ENCODE results near the gene ASAH2B.

ASAH2B gene

DNA sequence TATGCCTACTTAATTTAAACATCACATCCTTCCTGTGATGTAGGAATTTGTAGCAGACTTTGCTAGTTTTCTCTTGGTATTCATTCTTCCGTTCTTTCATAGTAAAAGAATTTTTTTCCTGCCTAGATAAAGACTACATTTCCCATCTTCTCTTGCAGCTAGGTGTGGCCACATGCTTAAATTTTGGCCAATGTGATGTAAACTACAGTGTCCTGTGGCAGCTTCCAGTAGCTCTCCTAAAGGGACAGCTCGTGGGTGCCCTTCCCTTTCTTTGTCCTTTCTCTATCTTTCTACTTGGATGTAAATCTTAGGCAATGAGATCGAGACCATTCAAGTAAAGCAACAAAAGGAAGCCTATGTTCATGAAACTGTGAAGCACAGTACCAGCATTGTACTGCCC, 58.6 kb downstream of the ASAH2B start:
- DNase-seq (ENCODE audit: low read depth in 2 of 2) = no peak

- DNase-seq (ENCODE audit: low read depth in 2 of 2) = no peak
Observed at GRCh38 chr10:50799595-50799994, 59.9 kb downstream of the ASAH2B start.

DNA sequence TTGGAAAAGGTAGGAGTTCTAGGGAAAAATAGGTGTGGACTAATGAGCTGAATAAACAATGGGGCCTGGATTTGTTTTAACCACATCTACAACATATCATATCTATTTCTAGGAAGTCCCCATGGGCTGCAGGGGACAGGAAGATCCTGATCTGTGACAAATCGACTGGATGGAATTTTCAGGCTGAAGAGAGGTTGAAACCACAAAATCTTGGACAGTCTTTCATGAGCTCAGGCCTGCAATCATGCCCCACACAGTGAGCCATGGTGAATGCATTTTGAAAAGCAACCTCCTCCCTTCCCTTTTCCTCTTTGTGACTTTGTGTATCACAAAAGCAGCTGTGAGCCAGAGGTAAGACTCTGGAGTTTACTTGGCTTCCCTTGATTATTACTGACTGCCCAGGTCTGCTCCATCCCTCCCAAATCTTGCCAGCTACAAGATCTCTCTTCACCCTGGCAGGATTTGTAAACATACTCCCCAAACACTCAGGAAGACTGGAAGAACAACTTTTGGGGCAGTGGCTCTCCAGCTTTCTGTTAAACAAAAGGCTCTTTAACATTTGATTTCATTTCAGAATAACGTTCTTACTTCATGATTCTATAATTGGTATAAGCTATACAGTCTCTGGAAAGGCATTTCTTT, 66.4 kb downstream of the ASAH2B start:
- no peak for DNase-seq (ENCODE audit: low read depth in 2 of 2)

DNA sequence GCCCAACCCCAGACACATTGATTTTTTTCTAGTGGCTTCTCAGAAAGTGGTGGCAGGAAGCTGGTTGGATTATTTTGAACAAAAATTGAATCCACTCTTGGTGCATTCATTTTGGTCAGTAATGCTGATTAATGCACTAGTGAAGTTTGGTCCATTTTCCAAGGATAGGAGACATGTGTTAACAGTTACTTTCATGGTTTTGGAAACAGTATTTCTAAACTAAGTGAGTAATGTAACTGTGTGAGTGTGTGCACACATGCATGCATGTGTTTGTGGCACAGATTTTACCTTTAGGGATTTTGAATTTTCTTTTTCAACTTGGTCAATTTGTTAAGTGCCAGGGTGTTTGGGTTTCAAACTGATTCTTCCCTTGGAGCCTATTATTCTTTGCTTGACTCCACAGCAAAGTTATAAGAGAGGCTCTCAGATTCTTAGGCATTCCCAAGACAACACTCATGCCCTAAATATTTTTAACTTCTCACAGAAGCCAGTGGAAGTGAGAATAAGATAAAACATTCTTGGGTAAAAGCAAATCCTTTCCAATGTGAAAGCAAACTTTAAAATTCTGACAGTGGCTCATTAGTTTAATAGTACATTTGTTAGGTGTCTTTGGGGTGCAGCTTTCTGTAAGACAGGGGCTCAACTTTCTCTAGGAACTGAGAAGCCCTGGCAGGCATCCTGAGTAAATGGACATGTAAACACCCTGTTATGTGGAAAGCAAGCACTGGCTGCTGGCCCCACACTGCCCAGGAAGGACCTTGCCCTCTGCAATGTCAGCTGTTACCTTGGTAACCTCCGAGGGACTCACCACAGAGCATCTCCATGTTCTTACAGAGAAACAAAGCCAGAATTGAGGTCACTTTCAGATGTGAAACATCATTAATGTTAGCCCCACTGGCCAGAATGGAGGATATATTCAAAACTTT, 68.4 kb downstream of the ASAH2B start:
- no peak for DNase-seq (ENCODE audit: low read depth in 2 of 2)
